H1 (cell line): ENCODE results near the gene ARHGAP42. TPM values are rescaled to one million over a fixed set of nuclear protein-coding genes. Genes with fewer than 3 reads are reported as not detected.

Experiments used
- CTCF ChIA-PET: fragments of 300-600 bp; sonication (Branson Sonifier 250); formaldehyde crosslinking; loops from one replicate; lab custom pipeline; 2021; ENCODE audit not compliant: partially characterized antibody; lab: Charles Lee
- POLR2A ChIA-PET: fragments of 300-600 bp; sonication (Branson Sonifier 250); formaldehyde crosslinking; loops from one replicate; lab custom pipeline; 2021; ENCODE audit warnings: inconsistent platforms; ENCODE audit not compliant: partially characterized antibody; lab: Charles Lee
- DNase-seq, 2 experiments: peaks; one replicate each; pipeline versions ENCODE4 v3.0.0 to v3.0.0-alpha.2; 2010 to 2022; ENCODE audit warnings: low spot score in 2 of 2, low read depth in 1 of 2, mixed read lengths in 1 of 2
- FAIRE-seq: peaks from 2 replicates; lab custom pipeline; 2011; peaks lifted over from hg19 to GRCh38; lab: Jason Lieb, UNC
- H2AFZ ChIP-seq: 2 replicates; pipeline ENCODE4 v1.8.1; 2012; ENCODE audit warnings: low read length, inconsistent platforms
- H2AK5ac ChIP-seq: 2 replicates; pipeline ENCODE4 v1.6.1; 2013; ENCODE audit warnings: low read depth, low read length
- H2BK120ac ChIP-seq: replicated peaks from 2 replicates; pipeline ENCODE3; 2013; ENCODE audit warnings: low read depth, low read length, inconsistent platforms
- H2BK12ac ChIP-seq: 2 replicates; pipeline ENCODE4 v1.6.1; 2013; ENCODE audit warnings: low read depth, low read length
- H2BK15ac ChIP-seq: 2 replicates; pipeline ENCODE4 v1.6.1; 2013; ENCODE audit warnings: low read length
- H2BK20ac ChIP-seq: 2 replicates; pipeline ENCODE4 v1.6.1; 2013; ENCODE audit warnings: low read length
- H2BK5ac ChIP-seq: 2 replicates; pipeline ENCODE4 v1.6.1; 2013; ENCODE audit warnings: low read depth, low read length
- H3K14ac ChIP-seq: 2 replicates; pipeline ENCODE4 v1.6.1; 2013; ENCODE audit warnings: inconsistent platforms; ENCODE audit not compliant: insufficient read length
- H3K18ac ChIP-seq: 2 replicates; pipeline ENCODE4 v1.6.1; 2013; ENCODE audit warnings: low read length; ENCODE audit errors: extremely low read depth
- H3K23ac ChIP-seq: 2 replicates; pipeline ENCODE4 v1.6.1; 2013; ENCODE audit warnings: inconsistent platforms; ENCODE audit not compliant: insufficient read length
- H3K23me2 ChIP-seq: 2 replicates; pipeline ENCODE4 v1.6.1; 2013; ENCODE audit warnings: low read depth, low read length
- H3K27ac ChIP-seq: 2 replicates; pipeline ENCODE4 v1.6.1; 2011; ENCODE audit warnings: low read depth, low read length, inconsistent platforms
- H3K27me3 ChIP-seq, 4 experiments: replicated peaks in 1 of 4; 1 replicate in 1 of 4; 2 replicates in 3 of 4; pipeline versions ENCODE4 v1.6.1 to v1.8.1; 2011 to 2013; ENCODE audit warnings: low read length in 3 of 4, mild to moderate bottlenecking in 3 of 4, inconsistent platforms in 2 of 4, mixed read lengths in 2 of 4, moderate library complexity in 1 of 4; ENCODE audit not compliant: control insufficient read depth in 3 of 4, insufficient read depth in 3 of 4; ENCODE audit errors: extremely low read depth in 1 of 4
- H3K36me3 ChIP-seq, 4 experiments: 2 replicates each; pipeline versions ENCODE4 v1.6.1 to v1.8.1; 2011 to 2013; ENCODE audit warnings: mild to moderate bottlenecking in 4 of 4, low read length in 3 of 4, moderate library complexity in 2 of 4, control low read depth in 1 of 4, inconsistent platforms in 1 of 4; ENCODE audit not compliant: insufficient read depth in 4 of 4, control insufficient read depth in 2 of 4
- H3K4ac ChIP-seq: replicated peaks from 2 replicates; pipeline ENCODE3; 2013; ENCODE audit warnings: low read length, low read depth, mixed read lengths, inconsistent platforms; ENCODE audit not compliant: insufficient read length
- H3K4me1 ChIP-seq, 4 experiments: replicated peaks in 1 of 4; 1 replicate in 1 of 4; 2 replicates in 3 of 4; pipeline versions ENCODE4 v1.6.1 to v1.8.1; 2011 to 2013; ENCODE audit warnings: low read length in 3 of 4, inconsistent platforms in 2 of 4, mixed read lengths in 1 of 4; ENCODE audit not compliant: insufficient read depth in 4 of 4, control insufficient read depth in 3 of 4
- H3K4me2 ChIP-seq, 2 experiments: 2 replicates each; pipeline versions ENCODE4 v1.6.1 to v1.8.1; 2011 to 2013; ENCODE audit warnings: low read depth in 2 of 2, low read length in 2 of 2, control low read depth in 1 of 2, inconsistent platforms in 1 of 2, mild to moderate bottlenecking in 1 of 2; ENCODE audit not compliant: insufficient read depth in 1 of 2
- H3K4me3 ChIP-seq, 4 experiments: fragments of 200-600, 300-600 bp in 1 of 4; sonication (generic), shearing (Covaris generic), sonication (Bioruptor Twin) in 1 of 4; 2 replicates each; pipeline versions ENCODE4 v1.5.1 to v1.8.1; 2011 to 2016; ENCODE audit warnings: low read length in 4 of 4, low read depth in 3 of 4, control low read depth in 2 of 4, inconsistent platforms in 2 of 4, mild to moderate bottlenecking in 2 of 4, mixed read lengths in 1 of 4, moderate library complexity in 1 of 4; ENCODE audit not compliant: insufficient read depth in 2 of 4; ENCODE audit errors: extremely low read depth in 1 of 4
- H3K56ac ChIP-seq: replicated peaks from 2 replicates; pipeline ENCODE3; 2013; ENCODE audit warnings: low read depth, mild to moderate bottlenecking, mixed read lengths, low read length, inconsistent platforms; ENCODE audit not compliant: insufficient read length
- H3K79me1 ChIP-seq: 2 replicates; pipeline ENCODE4 v1.6.1; 2013; ENCODE audit warnings: low read depth, low read length, control low read depth
- H3K79me2 ChIP-seq, 2 experiments: 2 replicates each; pipeline versions ENCODE4 v1.6.1 to v1.8.1; 2012 to 2013; ENCODE audit warnings: low read length in 2 of 2, mild to moderate bottlenecking in 2 of 2, inconsistent platforms in 1 of 2; ENCODE audit not compliant: insufficient read depth in 2 of 2, control insufficient read depth in 1 of 2
- H3K9ac ChIP-seq, 4 experiments: replicated peaks in 1 of 4; 1 replicate in 1 of 4; 2 replicates in 3 of 4; pipeline versions ENCODE4 v1.6.1 to v1.8.1; 2011 to 2013; ENCODE audit warnings: low read depth in 3 of 4, low read length in 3 of 4, control low read depth in 2 of 4, mild to moderate bottlenecking in 2 of 4, moderate library complexity in 2 of 4, inconsistent platforms in 1 of 4; ENCODE audit errors: extremely low read depth in 1 of 4
- H3K9me3 ChIP-seq, 2 experiments: 2 replicates each; pipeline versions ENCODE4 v1.6.1 to v1.8.1; 2012 to 2013; ENCODE audit warnings: mild to moderate bottlenecking in 2 of 2, moderate library complexity in 2 of 2, control low read depth in 1 of 2, inconsistent platforms in 1 of 2, low read depth in 1 of 2, low read length in 1 of 2, mixed read lengths in 1 of 2; ENCODE audit not compliant: insufficient read depth in 2 of 2
- H4K20me1 ChIP-seq, 2 experiments: replicated peaks in 1 of 2; 2 replicates each; pipeline versions ENCODE3 to v1.8.1; 2011 to 2013; ENCODE audit warnings: inconsistent platforms in 2 of 2, low read length in 2 of 2, mild to moderate bottlenecking in 1 of 2; ENCODE audit not compliant: insufficient read depth in 2 of 2, control insufficient read depth in 1 of 2
- H4K5ac ChIP-seq: 2 replicates; pipeline ENCODE4 v1.6.1; 2013; ENCODE audit warnings: low read length, low read depth, mixed read lengths, inconsistent platforms; ENCODE audit not compliant: insufficient read length
- H4K8ac ChIP-seq: 2 replicates; pipeline ENCODE4 v1.8.0; 2013; ENCODE audit warnings: mild to moderate bottlenecking, moderate library complexity, low read length, inconsistent platforms; ENCODE audit not compliant: insufficient read depth; ENCODE audit errors: extremely low read depth
- H4K91ac ChIP-seq: replicated peaks from 2 replicates; pipeline ENCODE3; 2013; ENCODE audit warnings: low read length, mixed read lengths, inconsistent platforms; ENCODE audit not compliant: insufficient read length
- GABPA ChIP-seq: IDR thresholded peaks from 2 replicates; pipeline ENCODE4 v1.6.1; 2011; ENCODE audit warnings: mild to moderate bottlenecking, low read length, moderate library complexity, borderline replicate concordance; ENCODE audit not compliant: insufficient read depth
- HDAC2 ChIP-seq, 2 experiments: fragments of 300-600 bp in 1 of 2; sonication (generic) in 1 of 2; IDR thresholded peaks; 2 replicates each; pipeline ENCODE4 v1.6.1; 2011 to 2012; ENCODE audit warnings: low read depth in 2 of 2, low read length in 2 of 2, mild to moderate bottlenecking in 2 of 2, moderate library complexity in 2 of 2, borderline replicate concordance in 1 of 2, inconsistent platforms in 1 of 2
- KDM4A ChIP-seq: IDR thresholded peaks from one replicate; pipeline ENCODE4 v1.7.1; 2012; ENCODE audit warnings: low read depth, mild to moderate bottlenecking, moderate library complexity, low read length, inconsistent platforms; ENCODE audit not compliant: severe bottlenecking
- POLR2A ChIP-seq, 2 experiments: IDR thresholded peaks; 1 replicate in 1 of 2; 2 replicates in 1 of 2; pipeline ENCODE4 v1.6.1; 2011; ENCODE audit warnings: low read depth in 2 of 2, low read length in 2 of 2, mild to moderate bottlenecking in 2 of 2; ENCODE audit errors: control extremely low read depth in 1 of 2
- RAD21 ChIP-seq, 2 experiments: IDR thresholded peaks in 1 of 2; conservative IDR thresholded peaks in 1 of 2; 2 replicates each; pipeline ENCODE4 v1.6.1; 2011; ENCODE audit warnings: low read depth in 2 of 2, low read length in 2 of 2, improper control_type of control experiment in 1 of 2, inconsistent platforms in 1 of 2, mild to moderate bottlenecking in 1 of 2, moderate library complexity in 1 of 2
- RBBP5 ChIP-seq: IDR thresholded peaks from 2 replicates; pipeline ENCODE4 v1.7.1; 2012; ENCODE audit warnings: low read depth, mild to moderate bottlenecking, inconsistent platforms, low read length, moderate library complexity, borderline replicate concordance
- RNF2 ChIP-seq: fragments of 200-900, 300-1000 bp; sonication (generic); IDR thresholded peaks from 2 replicates; pipeline ENCODE4 v1.7.1; 2016; ENCODE audit warnings: borderline replicate concordance, low read depth, mild to moderate bottlenecking, antibody characterized with exemption, low read length; ENCODE audit not compliant: poor library complexity, severe bottlenecking; ENCODE audit errors: missing control alignments
- SIN3A ChIP-seq, 2 experiments: IDR thresholded peaks in 1 of 2; conservative IDR thresholded peaks in 1 of 2; 2 replicates each; pipeline ENCODE4 v1.6.1; 2011 to 2012; ENCODE audit warnings: low read length in 2 of 2, improper control_type of control experiment in 1 of 2, low read depth in 1 of 2, mild to moderate bottlenecking in 1 of 2
- SUZ12 ChIP-seq: fragments of 200-600 bp; sonication (generic); IDR thresholded peaks from 2 replicates; pipeline ENCODE4 v1.6.1; 2012; ENCODE audit warnings: mild to moderate bottlenecking, inconsistent platforms, low read length, moderate library complexity, mixed read lengths
- TCF12 ChIP-seq: IDR thresholded peaks from 2 replicates; pipeline ENCODE4 v1.6.1; 2011; ENCODE audit warnings: low read depth, mild to moderate bottlenecking, low read length
- TEAD4 ChIP-seq: IDR thresholded peaks from 2 replicates; pipeline ENCODE4 v1.6.1; 2012; ENCODE audit warnings: low read depth, low read length, inconsistent platforms, mixed read lengths
- YY1 ChIP-seq: IDR thresholded peaks from 2 replicates; pipeline ENCODE4 v1.6.1; 2011; ENCODE audit warnings: low read depth, mild to moderate bottlenecking, low read length
- WGBS, 2 experiments: shearing (Covaris generic) in 1 of 2; methylation state at CpG; one replicate each; pipeline versions ENCODE4 v1.1.6 to v1.1.7; 2013 to 2015; ENCODE audit warnings: low lambda C conversion rate in 2 of 2, mixed read lengths in 2 of 2, inconsistent platforms in 1 of 2, low coverage in 1 of 2, missing lambda C conversion rate in 1 of 2; ENCODE audit not compliant: insufficient replicate concordance in 2 of 2, insufficient coverage in 1 of 2, insufficient read length in 1 of 2; ENCODE audit errors: extremely low coverage in 1 of 2, missing lambda C conversion rate in 1 of 2; 5-methylcytosine and 5-hydroxymethylcytosine counted together
- polyA plus RNA-seq, 7 experiments: library from polyadenylated mRNA; depleted of rRNA in 3 of 7; stranded (reverse) in 5 of 7; unstranded in 2 of 7; fragments of >200 nt in 5 of 7; fragments of 200-250 nt in 2 of 7; gene quantifications; 1 replicate in 5 of 7; 2 replicates in 1 of 7; 4 replicates in 1 of 7; pipeline versions ENCODE4 v1.2.1 to v1.2.3, GENCODE V29; 2011 to 2013; ENCODE audit warnings: missing spikeins in 2 of 7, mixed read lengths in 2 of 7
- total RNA-seq: library from RNA; stranded (reverse); fragmentation: NEBNext Ultra II Directional; extraction: Animal tissue kit (Norgen Biotek cat#: 25700); gene quantifications from 2 replicates; pipeline ENCODE4 v1.2.1, GENCODE V29; 2021

The ARHGAP42 gene
- total and polyA plus RNA-seq, 2 of the 8 experiments (the other 6 are each of a cell fraction or from before 2014, with no cell fraction given) = 22.2 to 33.5 TPM

GRCh38 chr11:100805506-100806199, 118.6 kb downstream of the ARHGAP42 start:
- no peaks in the 10 kb centered on the region for H3K23me2 ChIP-seq
- no peak overlapping the region for H3K4me3 ChIP-seq
- H2BK120ac ChIP-seq = no peak overlapping the region
- H3K79me1 ChIP-seq = no peaks in the 10 kb centered on the region
- no peaks in the 10 kb centered on the region for H3K36me3 ChIP-seq
- no peak overlapping the region for H2AK5ac ChIP-seq
- no peak overlapping the region for H3K18ac ChIP-seq
- H3K27me3 ChIP-seq = no peaks in the 10 kb centered on the region
- no peak overlapping the region for H4K8ac ChIP-seq
- no peak overlapping the region for H2AFZ ChIP-seq
- H2BK5ac ChIP-seq = no peak overlapping the region
- no peak overlapping the region for H3K14ac ChIP-seq
- H3K27ac ChIP-seq = no peak overlapping the region
- POLR2A ChIA-PET = no interaction called here
- no peak overlapping the region for H3K4ac ChIP-seq
- H3K4me1 ChIP-seq = peaks cover 0 to 1% (median 0%) of the 10 kb centered on the region in 4 experiments; a peak in 1 of 7 replicates
- no peak overlapping the region for H2BK20ac ChIP-seq
- no peaks in the 10 kb centered on the region for H3K9me3 ChIP-seq
- no peak overlapping the region for H4K91ac ChIP-seq
- FAIRE-seq = no peak
- no peak overlapping the region for H3K9ac ChIP-seq
- no peak overlapping the region for H3K56ac ChIP-seq
- no peaks in the 10 kb centered on the region for H4K20me1 ChIP-seq
- DNase-seq = no peak
- no peak overlapping the region for H2BK15ac ChIP-seq
- WGBS, 2 experiments = 89% methylated on average over 1 of the region's 1 CpG; no CpG with 5 or more reads in 1 of the 2 experiments
- H3K23ac ChIP-seq = no peak overlapping the region
- no peak overlapping the region for H3K4me2 ChIP-seq
- no peak overlapping the region for H4K5ac ChIP-seq
- peaks cover 0 to 14% of the 10 kb centered on the region in 2 experiments; a peak in 2 of 4 replicates for H3K79me2 ChIP-seq
- CTCF ChIA-PET = no interaction called here
- no peak overlapping the region for H2BK12ac ChIP-seq
- TF ChIP-seq RBBP5 = no peak
- no peak for TF ChIP-seq YY1
- no peak for TF ChIP-seq GABPA
- TF ChIP-seq RNF2 = no peak
- no peak for TF ChIP-seq TEAD4
- TF ChIP-seq KDM4A = no peak
- no peak for TF ChIP-seq TCF12
- TF ChIP-seq POLR2A (IDR thresholded peaks at IDR 0.05; ENCODE audit: control extremely low read depth in 1 of 2, low read depth in 2 of 2, low read length in 2 of 2) = no peak
- no peak for TF ChIP-seq RAD21 (IDR thresholded peaks at IDR 0.05 in 1 of 2, conservative IDR thresholded peaks at IDR 0.05 in 1 of 2; ENCODE audit: low read depth in 2 of 2, low read length in 2 of 2)
- TF ChIP-seq SUZ12 = no peak
- TF ChIP-seq SIN3A (conservative IDR thresholded peaks at IDR 0.05 in 1 of 2, IDR thresholded peaks at IDR 0.05 in 1 of 2; ENCODE audit: low read depth in 1 of 2, low read length in 2 of 2) = no peak
- no peak for TF ChIP-seq HDAC2 (IDR thresholded peaks at IDR 0.05; ENCODE audit: borderline replicate concordance in 1 of 2, low read depth in 2 of 2, low read length in 2 of 2)
